Measurements from ENCODE around the gene ANAPC15.

Gene ANAPC15

GRCh38 chr11:72120930-72121329, 8.4 kb upstream of the ANAPC15 start:
- H3K4me2 ChIP-seq (ENCODE audit: low read depth, low read length) = no peak overlapping the region
- no peak overlapping the region for H2AFZ ChIP-seq (ENCODE audit: low read length)
- no peak overlapping the region for H3K27ac ChIP-seq (ENCODE audit: low read length)
- H3K27me3 ChIP-seq (replicated peaks; ENCODE audit: insufficient read depth, low read length) = no peaks in the 10 kb centered on the region
- H3F3A ChIP-seq (ENCODE audit: insufficient read depth, low read length) = no peaks in the 10 kb centered on the region
- no peak for TF ChIP-seq EZH2 (optimal IDR thresholded peaks at IDR 0.05; ENCODE audit: low read depth, low read length)
- no peak for TF ChIP-seq EZH2phosphoT487 (IDR thresholded peaks at IDR 0.05; ENCODE audit: low read length)
- no peak for TF ChIP-seq CTCF (IDR thresholded peaks at IDR 0.05; ENCODE audit: low read length)
- H3K79me2 ChIP-seq (ENCODE audit: low read length) = no peaks in the 10 kb centered on the region
- H3K9ac ChIP-seq (ENCODE audit: low read length) = no peak overlapping the region
- no peaks in the 10 kb centered on the region for H3K4me1 ChIP-seq (ENCODE audit: low read length)
- no peaks in the 10 kb centered on the region for H3K36me3 ChIP-seq (replicated peaks; ENCODE audit: insufficient read depth, low read length)
- no peaks in the 10 kb centered on the region for H3K9me2 ChIP-seq (replicated peaks; ENCODE audit: insufficient read depth, low read length)
- no peak for DNase-seq
- no peak overlapping the region for H3K4me3 ChIP-seq (ENCODE audit: low read length)
- no peaks in the 10 kb centered on the region for H3K9me3 ChIP-seq (replicated peaks; ENCODE audit: insufficient read depth, low read length)
- H4K20me1 ChIP-seq (ENCODE audit: insufficient read depth, low read length) = no peaks in the 10 kb centered on the region

- H3K4me3 ChIP-seq (ENCODE audit: low read length) = no peak overlapping the region
- no peaks in the 10 kb centered on the region for H3K79me2 ChIP-seq (ENCODE audit: low read length)
- no peaks in the 10 kb centered on the region for H3K9me2 ChIP-seq (replicated peaks; ENCODE audit: insufficient read depth, low read length)
- no peak for TF ChIP-seq CTCF (IDR thresholded peaks at IDR 0.05; ENCODE audit: low read length)
- no peak for TF ChIP-seq EZH2phosphoT487 (IDR thresholded peaks at IDR 0.05; ENCODE audit: low read length)
- TF ChIP-seq EZH2 (optimal IDR thresholded peaks at IDR 0.05; ENCODE audit: low read depth, low read length) = no peak
- H3K36me3 ChIP-seq (replicated peaks; ENCODE audit: insufficient read depth, low read length) = no peaks in the 10 kb centered on the region
- no peaks in the 10 kb centered on the region for H3F3A ChIP-seq (ENCODE audit: insufficient read depth, low read length)
- H2AFZ ChIP-seq (ENCODE audit: low read length) = 0 out of 2 replicates have a peak overlapping the region, but pooled peaks have one; percentile 15
- no peak overlapping the region for H3K9ac ChIP-seq (ENCODE audit: low read length)
- H3K4me2 ChIP-seq (ENCODE audit: low read depth, low read length) = no peak overlapping the region
- no peak for DNase-seq
- H3K27me3 ChIP-seq (replicated peaks; ENCODE audit: insufficient read depth, low read length) = no peaks in the 10 kb centered on the region
- no peaks in the 10 kb centered on the region for H4K20me1 ChIP-seq (ENCODE audit: insufficient read depth, low read length)
- no peak overlapping the region for H3K27ac ChIP-seq (ENCODE audit: low read length)
- H3K4me1 ChIP-seq (ENCODE audit: low read length) = no peaks in the 10 kb centered on the region
- no peaks in the 10 kb centered on the region for H3K9me3 ChIP-seq (replicated peaks; ENCODE audit: insufficient read depth, low read length)
Observed at GRCh38 chr11:72119198-72119597, 6.7 kb upstream of the ANAPC15 start.

GRCh38 chr11:72116019-72116755, 3.7 kb upstream of the ANAPC15 start:
- Histone ChIP-seq H3K79me2 (ENCODE audit: low read length) (0 out of 2 replicates have a peak, but pooled peaks cover 4% of the 10 kb centered on the region), H3K27me3 (replicated peaks; ENCODE audit: insufficient read depth, low read length) (no peaks in the 10 kb centered on the region), H2AFZ (ENCODE audit: low read length) (no peak overlapping the region), H3K4me2 (ENCODE audit: low read depth, low read length) (no peak overlapping the region), H3K9ac (ENCODE audit: low read length) (no peak overlapping the region), H4K20me1 (ENCODE audit: insufficient read depth, low read length) (no peaks in the 10 kb centered on the region), H3K36me3 (replicated peaks; ENCODE audit: insufficient read depth, low read length) (no peaks in the 10 kb centered on the region), H3F3A (ENCODE audit: insufficient read depth, low read length) (peaks cover 6% of the 10 kb centered on the region; the same call in 1 of the 2 replicates), H3K9me3 (replicated peaks; ENCODE audit: insufficient read depth, low read length) (no peaks in the 10 kb centered on the region), H3K4me1 (ENCODE audit: low read length) (peaks cover 11% of the 10 kb centered on the region), H3K4me3 (ENCODE audit: low read length) (no peak overlapping the region), H3K9me2 (replicated peaks; ENCODE audit: insufficient read depth, low read length) (no peaks in the 10 kb centered on the region), H3K27ac (ENCODE audit: low read length) (no peak overlapping the region)
- DNase-seq = no peak
- no peak for TF ChIP-seq EZH2phosphoT487 (IDR thresholded peaks at IDR 0.05; ENCODE audit: low read length)
- TF ChIP-seq EZH2 (optimal IDR thresholded peaks at IDR 0.05; ENCODE audit: low read depth, low read length) = no peak
- TF ChIP-seq CTCF (IDR thresholded peaks at IDR 0.05; ENCODE audit: low read length) = no peak
